GM06990 (cell line): ENCODE results near the gene SRMS.

Source experiments
- DNase-seq: peaks from one replicate; pipeline ENCODE4 v3.0.0-alpha.2; 2011; ENCODE audit not compliant: insufficient read length; ENCODE audit errors: extremely low read depth
- H3K27me3 ChIP-seq: replicated peaks from 2 replicates; pipeline ENCODE4 v1.6.0; 2011; ENCODE audit warnings: low read length; ENCODE audit not compliant: control insufficient read depth, insufficient read depth
- H3K36me3 ChIP-seq: 2 replicates; pipeline ENCODE4 v1.5.1; 2011; ENCODE audit warnings: low read length; ENCODE audit not compliant: control insufficient read depth, insufficient read depth
- H3K4me3 ChIP-seq: replicated peaks from 2 replicates; pipeline ENCODE4 v1.5.1; 2011; ENCODE audit warnings: low read depth, mild to moderate bottlenecking, control low read depth, low read length
- CTCF ChIP-seq: IDR thresholded peaks from 2 replicates; pipeline ENCODE4 v1.5.1; 2011; ENCODE audit warnings: low read length, control low read depth, mild to moderate bottlenecking, inconsistent platforms; ENCODE audit not compliant: insufficient read depth, poor library complexity, severe bottlenecking

The SRMS gene

GRCh38 chr20:63544958-63545516 lies 2.5 kb downstream of the SRMS start:
- DNase-seq, result no peak

GRCh38 chr20:63544241-63544957 lies 3.1 kb downstream of the SRMS start:
- Histone ChIP-seq H3K27me3 (no peaks in the 10 kb centered on the region), H3K36me3 (no peaks in the 10 kb centered on the region), H3K4me3 (no peak overlapping the region)
- TF ChIP-seq CTCF, result no peak
- no peak for DNase-seq

More at GRCh38 chr20:63544958-63545516, 2.5 kb downstream of the SRMS start:
- Histone ChIP-seq H3K4me3 (no peak overlapping the region), H3K36me3 (no peaks in the 10 kb centered on the region), H3K27me3 (no peaks in the 10 kb centered on the region)
- TF ChIP-seq CTCF, result no peak

GRCh38 chr20:63543733-63544132 lies 3.8 kb downstream of the SRMS start:
- no peaks in the 10 kb centered on the region for H3K27me3 ChIP-seq
- no peak for DNase-seq
- H3K36me3 ChIP-seq, result no peaks in the 10 kb centered on the region
- no peak overlapping the region for H3K4me3 ChIP-seq
- TF ChIP-seq CTCF, result no peak

- no peak for TF ChIP-seq CTCF
These were observed 4.4 kb downstream of the SRMS start for GRCh38 chr20:63543131-63543530.

GRCh38 chr20:63542696-63543095 lies 4.9 kb downstream of the SRMS start:
- H3K27me3 ChIP-seq, result no peaks in the 10 kb centered on the region
- no peak for TF ChIP-seq CTCF
- peak; percentile 74 for DNase-seq
- no peak overlapping the region for H3K4me3 ChIP-seq
- no peaks in the 10 kb centered on the region for H3K36me3 ChIP-seq

More at GRCh38 chr20:63543131-63543530, 4.4 kb downstream of the SRMS start:
- H3K4me3 ChIP-seq, result no peak overlapping the region
- no peaks in the 10 kb centered on the region for H3K36me3 ChIP-seq
- no peaks in the 10 kb centered on the region for H3K27me3 ChIP-seq
- no peak for DNase-seq
